Kidney (tissue), 14 donors: ENCODE data around the gene DLX1. TPM values are rescaled to one million over a fixed set of nuclear protein-coding genes. Genes with fewer than 3 reads are reported as not detected.

Experiments used
- DNase-seq, 5 donors: peaks; one replicate each; pipeline ENCODE4 v3.0.0-alpha.2; 2013 to 2020
- FAIRE-seq: peaks from 2 replicates; lab custom pipeline; 2012; peaks lifted over from hg19 to GRCh38; lab: Jason Lieb, UNC
- H3K27ac ChIP-seq, 2 donors: one replicate each; pipeline ENCODE4 v1.7.0; 2013; ENCODE audit warnings: low read depth in 2 of 2, low read length in 2 of 2, inconsistent platforms in 1 of 2
- H3K27me3 ChIP-seq: one replicate; pipeline ENCODE4 v1.7.1; 2013; ENCODE audit warnings: low read length, inconsistent platforms; ENCODE audit not compliant: control insufficient read depth, insufficient read depth
- H3K36me3 ChIP-seq, 3 donors: one replicate each; pipeline versions ENCODE4 v1.7.0 to v1.7.1; 2013; ENCODE audit warnings: low read length in 3 of 3, control low read depth in 1 of 3, inconsistent platforms in 1 of 3; ENCODE audit not compliant: insufficient read depth in 3 of 3, control insufficient read depth in 2 of 3
- H3K4me1 ChIP-seq, 3 donors: one replicate each; pipeline versions ENCODE4 v1.7.0 to v1.7.1; 2013; ENCODE audit warnings: low read length in 3 of 3, inconsistent platforms in 1 of 3, low read depth in 1 of 3; ENCODE audit not compliant: control insufficient read depth in 2 of 3, insufficient read depth in 2 of 3
- H3K4me3 ChIP-seq, 3 donors: one replicate each; pipeline versions ENCODE4 v1.7.0 to v1.8.1; 2013; ENCODE audit warnings: low read length in 3 of 3, control low read depth in 1 of 3, inconsistent platforms in 1 of 3
- H3K9ac ChIP-seq, 3 donors: one replicate each; pipeline versions ENCODE4 v1.7.0 to v1.7.1; 2013; ENCODE audit warnings: low read length in 3 of 3, control low read depth in 1 of 3, inconsistent platforms in 1 of 3
- H3K9me3 ChIP-seq, 3 donors: one replicate each; pipeline versions ENCODE4 v1.7.0 to v1.7.1; 2013; ENCODE audit warnings: low read length in 3 of 3, control low read depth in 1 of 3, inconsistent platforms in 1 of 3; ENCODE audit not compliant: control insufficient read depth in 2 of 3, insufficient read depth in 1 of 3
- CTCF ChIP-seq: IDR thresholded peaks from 3 replicates; pipeline ENCODE4 v1.5.1; 2012; ENCODE audit warnings: mild to moderate bottlenecking, moderate library complexity, borderline replicate concordance; ENCODE audit not compliant: insufficient read depth; ENCODE audit errors: extremely low read depth
- intact Hi-C: fragments of 100-400 bp; cut with DNase I; formaldehyde crosslinking; loops from one replicate; pipeline ENCODE4 v1.11.1; 2022
- polyA plus RNA-seq: library from polyadenylated mRNA; stranded (reverse); fragments of 350-450 nt; fragmentation: Illumina TruSeq; extraction: RNeasy Lipid Tissue Mini Kit (QIAGEN cat#74804); gene quantifications from one replicate; pipeline ENCODE4 v1.2.3, GENCODE V29; 2014; ENCODE audit warnings: low read depth, low replicate concordance; ENCODE audit not compliant: insufficient read depth
- total RNA-seq: library from RNA; stranded (reverse); fragmentation: NEBNext Ultra II Directional; extraction: Animal tissue kit (Norgen Biotek cat#: 25700); gene quantifications from one replicate; pipeline ENCODE4 v1.2.1, GENCODE V29; 2021
- donor health status: control.
- donor health status: control.
- donor health status: control.
- donor health status: control.
- donor health status: control.
- donor health status: DM: yes; HTN: yes; CAD: no.
- donor health status: Normal renal cell carcinoma (clear cell type).

Gene DLX1
- total and polyA plus RNA-seq, 2 donors from 2014 or later = not detected

GRCh38 chr2:172049567-172050120 is 35.7 kb upstream of the DLX1 start:
- TF ChIP-seq CTCF = no peak
- Histone ChIP-seq H3K4me1 (peaks cover 0 to 3% (median 0%) of the 10 kb centered on the region in 3 donors), H3K36me3 (no peaks in the 10 kb centered on the region), H3K27me3 (no peaks in the 10 kb centered on the region), H3K9me3 (no peaks in the 10 kb centered on the region), H3K4me3 (no peak overlapping the region), H3K27ac (no peak overlapping the region), H3K9ac (no peak overlapping the region)
- DNase-seq (no peak), FAIRE-seq (no peak)
- intact Hi-C loops = no loop called here

GRCh38 chr2:172050479-172051125 is 34.7 kb upstream of the DLX1 start:
- Histone ChIP-seq H3K4me1 (peaks cover 0 to 3% (median 0%) of the 10 kb centered on the region in 3 donors), H3K27me3 (no peaks in the 10 kb centered on the region), H3K27ac (no peak overlapping the region), H3K9ac (no peak overlapping the region), H3K4me3 (no peak overlapping the region), H3K36me3 (no peaks in the 10 kb centered on the region), H3K9me3 (no peaks in the 10 kb centered on the region)
- FAIRE-seq (no peak), DNase-seq (peak in 1 of 5 donors; percentile 29)
- TF ChIP-seq CTCF = no peak
- intact Hi-C loops = no loop called here

- peak in 2 of 5 donors; percentile 38 to 40 for DNase-seq
- TF ChIP-seq CTCF = no peak
- Histone ChIP-seq H3K4me3 (no peak overlapping the region), H3K9ac (no peak overlapping the region), H3K27me3 (no peaks in the 10 kb centered on the region), H3K36me3 (no peaks in the 10 kb centered on the region), H3K27ac (no peak overlapping the region), H3K9me3 (no peaks in the 10 kb centered on the region), H3K4me1 (peaks cover 0 to 3% (median 0%) of the 10 kb centered on the region in 3 donors)
- intact Hi-C loops = no loop called here
- FAIRE-seq = no peak
Measured at GRCh38 chr2:172052000-172052983, 33.0 kb upstream of the DLX1 start.
